HepG2 (cell line): ENCODE data around the gene CCSER2. TPM values are rescaled to one million over a fixed set of nuclear protein-coding genes. Genes with fewer than 3 reads are reported as not detected.

Experiments
- ATAC-seq: fragments of 200-7000 bp; cut with Tn5 transposase; 3 replicates; pipeline ENCODE4 v1.9.1; 2020; ENCODE audit warnings: mild to moderate bottlenecking, moderate library complexity
- BruUV-seq: library from RNA; stranded (reverse); fragments of 400-500 nt; replicated peaks from 2 replicates; lab custom pipeline; 2021; lab: Mats Ljungman, UMichigan
- CTCF ChIA-PET: fragments of 300-600 bp; formaldehyde crosslinking; extraction: SDS; loops from one replicate; lab custom pipeline; 2021; ENCODE audit warnings: low total read pairs, inconsistent platforms, low intra/inter-chr PET ratio; lab: Yijun Ruan, JAX
- POLR2A ChIA-PET: fragments of 350-600 bp; sonication (Branson Sonifier 250); formaldehyde crosslinking; loops from one replicate; lab custom pipeline; 2020; ENCODE audit warnings: antibody characterized with exemption, inconsistent platforms; lab: Yijun Ruan, JAX
- DNase-seq: peaks from one replicate; pipeline ENCODE4 v3.0.0-alpha.2; 2015; ENCODE audit warnings: low spot score
- FAIRE-seq: peaks from 3 replicates; lab custom pipeline; 2011; peaks lifted over from hg19 to GRCh38; lab: Jason Lieb, UNC
- H2AFZ ChIP-seq: one replicate; pipeline ENCODE4 v1.6.1; 2011; ENCODE audit warnings: low read length, inconsistent platforms
- H3K27ac ChIP-seq: fragments of 300-600 bp; 3 replicates; pipeline ENCODE4 v1.8.0; 2011; ENCODE audit warnings: mixed run types, mild to moderate bottlenecking, mixed read lengths, low read length, inconsistent platforms; ENCODE audit not compliant: insufficient read depth; ENCODE audit errors: extremely low read length
- H3K27me3 ChIP-seq, 2 experiments: fragments of 200-600 bp in 1 of 2; 2 replicates in 1 of 2; 3 replicates in 1 of 2; pipeline versions ENCODE4 v1.6.0 to v1.8.0; 2011; ENCODE audit warnings: low read length in 2 of 2, mild to moderate bottlenecking in 2 of 2, moderate library complexity in 2 of 2, inconsistent platforms in 1 of 2; ENCODE audit not compliant: insufficient read depth in 2 of 2, control insufficient read depth in 1 of 2
- H3K36me3 ChIP-seq, 2 experiments: fragments of 200-600 bp in 1 of 2; replicated peaks in 1 of 2; 2 replicates in 1 of 2; 3 replicates in 1 of 2; pipeline versions ENCODE4 v1.5.1 to v1.8.0; 2011; ENCODE audit warnings: low read length in 2 of 2, inconsistent platforms in 1 of 2; ENCODE audit not compliant: insufficient read depth in 2 of 2, control insufficient read depth in 1 of 2
- H3K4me1 ChIP-seq: 2 replicates; pipeline ENCODE4 v1.5.1; 2012; ENCODE audit warnings: low read length, inconsistent platforms; ENCODE audit not compliant: insufficient read depth
- H3K4me2 ChIP-seq: 2 replicates; pipeline ENCODE4 v1.6.0; 2011; ENCODE audit warnings: low read depth, low read length, inconsistent platforms
- H3K4me3 ChIP-seq, 3 experiments: fragments of 200-600 bp in 1 of 3; sonication (generic), shearing (Covaris generic) in 1 of 3; replicated peaks in 1 of 3; 2 replicates each; pipeline ENCODE4 v1.5.1; 2011 to 2016; ENCODE audit warnings: low read length in 3 of 3, inconsistent platforms in 2 of 3, low read depth in 2 of 3, mild to moderate bottlenecking in 2 of 3, control low read depth in 1 of 3, mixed read lengths in 1 of 3; ENCODE audit not compliant: insufficient read depth in 1 of 3
- H3K79me2 ChIP-seq: one replicate; pipeline ENCODE4 v1.6.1; 2011; ENCODE audit warnings: low read length, inconsistent platforms; ENCODE audit not compliant: insufficient read depth
- H3K9ac ChIP-seq: 2 replicates; pipeline ENCODE4 v1.6.0; 2011; ENCODE audit warnings: mild to moderate bottlenecking, low read depth, low read length, inconsistent platforms; ENCODE audit not compliant: insufficient read depth
- H3K9me3 ChIP-seq: 2 replicates; pipeline ENCODE4 v1.5.1; 2012; ENCODE audit warnings: mild to moderate bottlenecking, low read length
- H4K20me1 ChIP-seq: 2 replicates; pipeline ENCODE4 v1.6.0; 2011; ENCODE audit warnings: inconsistent platforms, mild to moderate bottlenecking, low read length, moderate library complexity; ENCODE audit not compliant: insufficient read depth
- NR2C2 ChIP-seq: sonication (generic); formaldehyde crosslinking; IDR thresholded peaks from 2 replicates; pipeline ENCODE4 v1.4.0; 2020; ENCODE audit warnings: missing genetic modification reagents, mild to moderate bottlenecking, moderate library complexity, borderline replicate concordance
- PHF8 ChIP-seq: sonication (generic); formaldehyde crosslinking; IDR thresholded peaks from 2 replicates; pipeline ENCODE4 v1.5.0; 2020; ENCODE audit warnings: missing genetic modification reagents
- POLR2A ChIP-seq, 2 experiments: IDR thresholded peaks; 2 replicates each; pipeline ENCODE4 v1.6.1; 2011; ENCODE audit warnings: low read depth in 2 of 2, low read length in 2 of 2, mild to moderate bottlenecking in 1 of 2, moderate library complexity in 1 of 2; ENCODE audit not compliant: insufficient read depth in 1 of 2
- ZFY ChIP-seq: sonication (generic); formaldehyde crosslinking; IDR thresholded peaks from 2 replicates; pipeline ENCODE4 v1.4.0; 2020; ENCODE audit warnings: missing genetic modification reagents
- ZNF564 ChIP-seq: sonication (generic); formaldehyde crosslinking; IDR thresholded peaks from 2 replicates; pipeline ENCODE4 v1.8.1; 2023; ENCODE audit warnings: mild to moderate bottlenecking, missing genetic modification reagents
- ZNF687 ChIP-seq: sonication (generic); formaldehyde crosslinking; IDR thresholded peaks from 2 replicates; pipeline ENCODE4 v1.5.1; 2020; ENCODE audit warnings: mild to moderate bottlenecking, missing genetic modification reagents, moderate library complexity
- WGBS: methylation state at CpG from one replicate; pipeline ENCODE4 v1.1.6; 2017; ENCODE audit warnings: low lambda C conversion rate; 5-methylcytosine and 5-hydroxymethylcytosine counted together
- in situ Hi-C: cut with HindIII; loops from 2 replicates; pipeline ENCODE4 v1.10.0; 2017; ENCODE audit warnings: low pct_unique_long_range_greater_than_20kb; ENCODE audit not compliant: extremely low pct_ligation_motif_present
- intact Hi-C: fragments of 100-400 bp; cut with micrococcal nuclease; formaldehyde crosslinking; loops from one replicate; pipeline ENCODE4 v1.10.0; 2022; ENCODE audit not compliant: unreplicated experiment
- polyA plus RNA-seq, 8 experiments: library from polyadenylated mRNA; depleted of rRNA in 3 of 8; stranded (reverse) in 7 of 8; unstranded in 1 of 8; fragments of >200 nt; fragmentation: Illumina TruSeq in 4 of 8; extraction: Trizol in 4 of 8; gene quantifications; 2 replicates each; pipeline versions ENCODE4 v1.2.1 to v1.2.3, GENCODE V29; 2011 to 2016; ENCODE audit warnings: low read depth in 4 of 8, missing spikeins in 1 of 8, mixed read lengths in 1 of 8; ENCODE audit not compliant: insufficient read depth in 1 of 8
- total RNA-seq, 5 experiments: library from RNA; depleted of rRNA; stranded (reverse); fragments of >200 nt; fragmentation: Illumina TruSeq; extraction: Trizol; gene quantifications; 2 replicates each; pipeline ENCODE4 v1.2.3, GENCODE V29; 2016; ENCODE audit warnings: low read depth in 1 of 5

The CCSER2 gene
- total and polyA plus RNA-seq, 2 of the 13 experiments (the other 11 are each of a cell fraction or from before 2014, with no cell fraction given): 13.3 to 17.2 TPM

DNA sequence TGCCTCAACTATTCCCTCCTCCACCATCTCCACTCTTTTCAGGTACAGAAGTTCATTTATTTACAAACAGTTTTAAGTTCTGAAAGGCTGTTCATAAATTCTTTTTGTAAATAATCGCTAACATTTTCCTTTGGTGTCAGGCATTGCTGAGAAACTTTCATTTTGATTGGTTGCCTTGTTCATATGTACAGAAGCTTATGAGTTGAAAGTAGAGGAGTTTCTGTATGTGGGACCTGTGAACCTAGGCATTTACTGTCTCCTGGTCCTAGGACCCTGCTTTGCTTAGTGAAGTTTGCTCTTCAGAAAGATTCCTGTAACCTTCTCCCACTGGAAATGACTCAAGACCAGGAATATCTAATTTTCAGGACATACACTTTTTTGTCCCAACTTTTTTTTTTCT lies 30.4 kb downstream of the CCSER2 start:
- Histone ChIP-seq H3K4me1 (peaks cover 73% of the 10 kb centered on the region), H3K9me3 (no peaks in the 10 kb centered on the region), H3K4me2 (no peak overlapping the region), H3K9ac (no peak overlapping the region), H3K79me2 (peaks cover 40% of the 10 kb centered on the region), H3K36me3 (no peaks in the 10 kb centered on the region), H4K20me1 (0 out of 2 replicates have a peak, but pooled peaks cover 3% of the 10 kb centered on the region), H3K27ac (no peak overlapping the region), H3K27me3 (no peaks in the 10 kb centered on the region), H3K4me3 (no peak overlapping the region), H2AFZ (no peak overlapping the region)
- DNase-seq (no peak), ATAC-seq (no peak), FAIRE-seq (no peak)
- ChIA-PET CTCF (no interaction called here), POLR2A (no interaction called here)
- 59% methylated on average over 1 of the region's 1 CpG for WGBS
- in situ Hi-C loops: no loop called here
- no TSS peak for BruUV-seq
- TF ChIP-seq NR2C2 (no peak), POLR2A (IDR thresholded peaks at IDR 0.05; ENCODE audit: insufficient read depth in 1 of 2, low read depth in 2 of 2, low read length in 2 of 2) (no peak), ZNF687 (CRISPR knock-in tag) (no peak), ZFY (CRISPR knock-in tag) (no peak), ZNF564 (CRISPR knock-in tag) (no peak), PHF8 (CRISPR knock-in tag) (no peak)
- intact Hi-C loops: no loop called here
